Large intestine (tissue), 3 donors: ENCODE measurements around the gene CFAP73. TPM values are rescaled to one million over a fixed set of nuclear protein-coding genes. Genes with fewer than 3 reads are reported as not detected.
"Not testable (repeated sequence)": the region's sequence is repeated elsewhere in the genome, so short reads cannot be mapped to it uniquely, and the experiment has no call there.

Experiments
- DNase-seq, 2 donors: peaks; one replicate each; pipeline versions ENCODE4 v3.0.0 to v3.0.0-alpha.2; 2013
- H3K27ac ChIP-seq: one replicate; pipeline ENCODE4 v1.5.1; 2013; ENCODE audit warnings: low read length
- H3K27me3 ChIP-seq: 2 replicates; pipeline ENCODE4 v1.6.1; 2013; ENCODE audit warnings: low read length; ENCODE audit not compliant: control insufficient read depth, insufficient read depth
- H3K36me3 ChIP-seq: 2 replicates; pipeline ENCODE4 v1.6.1; 2013; ENCODE audit warnings: low read length; ENCODE audit not compliant: control insufficient read depth, insufficient read depth
- H3K4me1 ChIP-seq: one replicate; pipeline ENCODE4 v1.6.1; 2013; ENCODE audit warnings: low read length; ENCODE audit not compliant: control insufficient read depth, insufficient read depth
- H3K4me3 ChIP-seq: one replicate; pipeline ENCODE4 v1.5.1; 2013; ENCODE audit warnings: low read length
- H3K9me3 ChIP-seq: one replicate; pipeline ENCODE4 v1.6.1; 2013; ENCODE audit warnings: mild to moderate bottlenecking, low read depth, low read length, moderate library complexity; ENCODE audit not compliant: control insufficient read depth
- WGBS: methylation state at CpG from one replicate; pipeline ENCODE4 v1.1.5; 2013; ENCODE audit warnings: low lambda C conversion rate; ENCODE audit not compliant: insufficient coverage; 5-methylcytosine and 5-hydroxymethylcytosine counted together
- polyA plus RNA-seq: library from polyadenylated mRNA; unstranded; fragments of 120-200 nt; gene quantifications from one replicate; pipeline ENCODE4 v1.2.1, GENCODE V29; 2013

Gene CFAP73
- polyA plus RNA-seq, 1 donor, result 0.34 TPM

DNA sequence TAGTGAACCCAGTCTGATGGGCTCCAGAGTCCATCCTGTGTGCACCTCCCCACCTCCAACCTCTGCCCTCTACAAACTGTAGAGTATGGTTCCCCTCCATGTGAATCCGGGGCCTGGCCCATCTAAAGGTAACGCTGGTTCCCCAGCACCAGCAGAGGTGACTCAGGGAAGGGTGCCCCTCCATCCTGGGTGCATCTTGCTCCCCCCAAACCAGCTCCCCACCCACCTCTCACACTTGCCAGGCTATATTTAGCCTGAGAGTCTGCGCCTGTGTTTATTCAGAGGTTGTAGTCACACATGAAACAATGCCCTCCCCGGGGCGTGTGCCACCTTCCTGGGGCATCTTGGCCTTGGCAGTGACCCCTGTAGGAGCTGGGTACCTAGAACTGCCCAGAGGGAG, 40.2 kb upstream of the CFAP73 start:
- Histone ChIP-seq H3K36me3 (no peaks in the 10 kb centered on the region), H3K4me1 (no peaks in the 10 kb centered on the region), H3K4me3 (no peak overlapping the region), H3K27ac (no peak overlapping the region), H3K27me3 (peaks cover 34% of the 10 kb centered on the region), H3K9me3 (no peaks in the 10 kb centered on the region)
- DNase-seq, result no peak
- no CpG with 5 or more reads among the region's 5 CpGs for WGBS

DNA sequence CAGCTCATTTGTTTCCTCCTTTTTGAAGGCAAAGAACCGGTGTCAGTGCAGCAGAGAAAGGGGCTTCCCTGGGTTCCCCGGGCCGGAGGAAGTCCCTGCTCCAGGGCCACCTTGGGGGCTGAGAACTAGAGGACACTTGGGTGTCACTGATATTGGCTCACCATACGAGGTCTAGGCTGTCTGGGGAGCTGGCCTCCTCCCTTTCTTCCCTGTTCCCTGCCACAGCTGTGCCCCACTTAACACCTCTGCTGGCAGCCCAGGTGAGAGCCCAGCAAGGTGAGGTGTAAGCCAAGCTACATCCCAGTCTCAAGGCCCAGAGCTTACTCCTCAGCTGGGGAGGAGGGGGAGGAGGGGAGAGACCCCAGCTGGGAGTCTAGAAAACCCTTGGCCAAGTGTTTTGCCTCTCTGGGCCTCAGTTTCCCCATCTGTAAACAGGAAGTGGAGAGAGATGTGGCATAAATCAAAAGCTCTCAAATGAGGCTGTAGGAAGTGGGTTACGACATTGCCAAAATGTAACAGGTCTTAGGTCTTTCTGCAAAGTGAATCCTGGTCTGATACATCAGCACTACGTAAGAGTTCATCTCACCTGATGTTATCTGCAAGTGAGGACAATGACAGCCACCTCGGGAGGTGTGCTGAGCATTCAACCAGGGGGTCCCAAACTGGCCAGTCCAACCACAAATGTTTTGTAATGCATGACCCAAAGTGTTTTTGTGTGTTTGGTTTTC, 39.5 kb upstream of the CFAP73 start:
- DNase-seq, result no peak
- no peaks in the 10 kb centered on the region for H3K9me3 ChIP-seq
- no peak overlapping the region for H3K27ac ChIP-seq
- no peaks in the 10 kb centered on the region for H3K4me1 ChIP-seq
- WGBS, result no CpG with 5 or more reads among the region's 7 CpGs
- no peaks in the 10 kb centered on the region for H3K36me3 ChIP-seq
- H3K27me3 ChIP-seq, result peaks cover 34% of the 10 kb centered on the region
- no peak overlapping the region for H3K4me3 ChIP-seq

DNA sequence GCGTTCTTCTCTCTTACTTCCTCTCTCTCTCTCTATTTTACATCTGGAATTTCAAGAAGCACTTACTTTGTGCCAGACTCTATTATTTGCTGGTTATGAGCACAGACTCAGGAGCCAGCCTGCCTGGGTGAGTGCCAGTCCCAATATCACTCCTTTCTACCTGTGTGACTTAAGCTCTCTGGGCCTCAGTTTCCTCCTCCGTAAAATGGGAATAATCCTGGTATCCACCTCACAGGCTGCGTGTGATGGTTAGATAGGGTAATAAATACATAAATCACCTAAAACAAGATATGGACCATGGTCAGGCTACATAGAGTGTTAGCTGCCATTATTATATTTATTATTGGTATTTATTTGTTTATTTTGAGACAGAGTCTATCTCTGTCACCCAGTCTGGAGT, 38.3 kb upstream of the CFAP73 start:
- no peaks in the 10 kb centered on the region for H3K9me3 ChIP-seq
- WGBS, result 89% methylated on average over 1 of the region's 3 CpGs
- no peak for DNase-seq
- H3K27me3 ChIP-seq, result peaks cover 31% of the 10 kb centered on the region
- H3K36me3 ChIP-seq, result no peaks in the 10 kb centered on the region
- no peaks in the 10 kb centered on the region for H3K4me1 ChIP-seq
- H3K27ac ChIP-seq, result no peak overlapping the region
- no peak overlapping the region for H3K4me3 ChIP-seq

DNA sequence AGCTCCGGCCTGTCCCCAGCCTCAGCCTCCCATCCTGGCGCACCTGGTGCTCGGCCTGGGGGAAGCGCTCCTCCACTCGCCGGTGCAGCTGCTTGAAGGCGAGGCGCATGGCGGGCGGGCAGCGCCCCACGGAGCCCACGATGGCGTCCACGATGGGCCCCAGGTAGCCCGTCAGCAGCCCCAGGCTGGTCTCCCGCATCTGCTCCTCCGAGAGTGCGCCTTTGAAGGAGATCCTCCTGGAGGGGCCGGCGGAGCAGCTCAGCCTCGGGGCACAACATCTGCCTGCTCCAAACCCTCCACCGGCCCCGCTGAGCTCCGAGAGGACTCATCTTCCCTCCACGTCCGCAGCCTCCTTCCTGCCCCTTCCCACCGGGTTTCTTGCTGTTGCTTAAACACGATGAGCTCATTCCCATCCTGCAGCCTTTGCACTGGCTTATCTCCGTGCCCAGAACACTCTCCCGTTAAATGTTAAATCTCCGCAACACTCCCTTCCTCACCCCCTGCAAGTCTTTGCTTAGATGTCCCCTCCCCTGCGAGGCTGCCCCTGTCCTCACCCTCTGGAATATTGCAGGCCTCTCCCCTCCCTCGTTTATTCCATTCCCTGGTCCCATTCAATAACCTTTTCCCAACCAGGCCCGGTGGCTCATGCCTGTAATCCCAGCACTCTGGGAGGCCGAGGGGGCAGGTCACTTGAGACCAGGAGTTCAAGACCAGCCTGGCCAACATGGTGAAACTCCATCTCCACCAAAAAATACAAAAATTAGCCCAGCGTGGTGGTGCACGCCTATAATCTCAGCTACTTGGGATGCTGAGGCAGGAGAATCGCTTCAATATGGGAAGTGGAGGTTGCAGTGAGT, 37.3 kb upstream of the CFAP73 start:
- Histone ChIP-seq H3K4me3 (no peak overlapping the region), H3K27ac (no peak overlapping the region), H3K9me3 (no peaks in the 10 kb centered on the region), H3K27me3 (peaks cover 28% of the 10 kb centered on the region), H3K4me1 (no peaks in the 10 kb centered on the region), H3K36me3 (no peaks in the 10 kb centered on the region)
- WGBS, result no CpG with 5 or more reads among the region's 39 CpGs
- DNase-seq, result no peak

DNA sequence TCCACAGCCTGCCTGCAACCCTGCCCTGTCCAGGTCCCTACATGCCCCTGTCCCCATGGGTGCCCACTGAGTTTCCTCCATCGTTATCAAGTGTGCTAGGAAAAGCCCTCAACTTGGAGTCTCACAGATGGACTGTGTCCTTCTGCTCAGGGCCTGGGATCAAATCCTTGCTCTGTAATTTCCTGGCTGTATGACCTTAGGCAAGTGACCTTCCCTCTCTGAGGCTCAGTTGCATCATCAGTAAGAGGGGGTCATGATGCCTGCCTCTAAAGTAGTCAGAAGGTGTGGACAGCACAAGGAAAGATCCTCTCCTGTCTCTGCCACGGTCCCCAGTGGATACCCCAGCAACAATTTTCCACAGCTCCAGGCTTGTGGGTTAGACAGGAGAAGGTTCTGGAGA, 36.1 kb upstream of the CFAP73 start:
- no peaks in the 10 kb centered on the region for H3K4me1 ChIP-seq
- WGBS, result no CpG with 5 or more reads among the region's 2 CpGs
- no peaks in the 10 kb centered on the region for H3K9me3 ChIP-seq
- no peak overlapping the region for H3K27ac ChIP-seq
- no peak overlapping the region for H3K4me3 ChIP-seq
- peaks cover 27% of the 10 kb centered on the region for H3K27me3 ChIP-seq
- DNase-seq, result no peak
- H3K36me3 ChIP-seq, result no peaks in the 10 kb centered on the region

DNA sequence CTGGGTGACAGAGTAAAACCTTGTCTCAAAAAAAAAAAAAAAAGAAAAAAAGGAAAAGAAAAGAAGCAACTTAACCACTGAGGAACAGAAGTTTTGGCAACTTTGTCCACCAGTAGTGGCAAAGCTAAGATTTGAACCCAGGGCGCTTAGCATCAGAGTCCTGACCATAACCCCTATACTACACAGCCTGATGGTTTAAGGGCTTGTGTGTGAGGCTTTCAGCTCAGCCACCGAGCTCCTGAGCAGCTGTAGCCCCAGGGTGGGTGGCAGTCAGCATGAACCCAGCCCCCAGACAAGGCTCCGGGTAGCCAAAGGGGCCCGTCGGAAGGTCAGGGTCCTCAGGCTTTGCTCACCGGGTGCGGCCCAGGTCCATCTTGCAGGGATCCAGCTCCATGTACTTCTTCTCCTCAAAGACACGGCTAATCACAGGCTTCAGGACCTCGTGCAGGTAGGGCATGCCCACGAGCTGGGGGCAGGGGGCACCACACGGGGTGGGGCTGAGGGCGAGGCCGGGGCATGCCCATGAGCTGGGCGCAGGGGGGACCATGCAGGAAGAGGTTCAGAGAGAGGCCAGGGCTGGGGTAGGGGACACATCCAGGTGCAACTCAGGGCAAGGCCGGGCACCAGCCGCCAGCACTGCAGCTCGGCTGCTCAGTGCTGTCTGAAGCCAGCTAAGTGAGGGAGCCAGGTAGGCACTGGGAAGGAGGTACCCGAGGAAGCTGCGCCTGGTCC, 34.9 kb upstream of the CFAP73 start:
- WGBS, result no CpG with 5 or more reads among the region's 19 CpGs
- H3K9me3 ChIP-seq, result no peaks in the 10 kb centered on the region
- H3K36me3 ChIP-seq, result no peaks in the 10 kb centered on the region
- no peaks in the 10 kb centered on the region for H3K4me1 ChIP-seq
- H3K27me3 ChIP-seq, result peaks cover 23% of the 10 kb centered on the region
- no peak overlapping the region for H3K27ac ChIP-seq
- H3K4me3 ChIP-seq, result no peak overlapping the region
- no peak for DNase-seq

DNA sequence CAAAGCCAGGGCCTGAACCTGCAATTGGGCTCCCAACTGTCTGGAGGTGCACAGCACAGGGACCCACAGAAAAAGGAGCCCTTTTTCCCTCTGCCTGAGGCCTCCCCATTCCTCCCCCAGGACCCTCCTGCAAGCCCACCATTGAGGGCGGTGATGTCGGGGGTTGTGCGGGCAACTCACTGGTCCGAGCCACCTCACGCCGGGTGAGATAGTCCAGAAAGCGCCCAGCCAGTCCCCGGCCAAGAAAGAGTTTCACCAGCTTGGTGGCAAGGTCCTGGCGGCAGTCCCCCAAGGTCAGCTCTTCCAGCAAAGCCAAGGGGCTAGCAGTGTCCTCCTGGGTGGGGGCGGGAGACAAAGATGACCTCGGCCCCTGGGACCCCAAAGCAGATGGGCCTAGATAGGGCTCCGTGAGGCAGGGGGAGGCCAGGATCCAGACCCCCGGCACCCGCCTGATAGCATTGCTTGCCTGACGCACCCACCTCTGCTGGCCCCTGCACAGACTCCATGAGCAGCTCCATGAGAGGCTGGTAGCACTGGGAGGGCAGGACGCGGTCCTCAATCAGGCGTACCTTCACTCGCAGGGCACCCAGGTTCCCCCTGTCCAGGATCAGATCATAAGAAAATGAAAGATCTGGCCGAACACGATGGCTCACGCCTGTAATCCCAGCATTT, 33.9 kb upstream of the CFAP73 start:
- no peak overlapping the region for H3K4me3 ChIP-seq
- H3K4me1 ChIP-seq, result no peaks in the 10 kb centered on the region
- no CpG with 5 or more reads among the region's 22 CpGs for WGBS
- H3K27ac ChIP-seq, result no peak overlapping the region
- no peaks in the 10 kb centered on the region for H3K9me3 ChIP-seq
- no peak for DNase-seq
- no peaks in the 10 kb centered on the region for H3K36me3 ChIP-seq
- peaks cover 20% of the 10 kb centered on the region for H3K27me3 ChIP-seq

DNA sequence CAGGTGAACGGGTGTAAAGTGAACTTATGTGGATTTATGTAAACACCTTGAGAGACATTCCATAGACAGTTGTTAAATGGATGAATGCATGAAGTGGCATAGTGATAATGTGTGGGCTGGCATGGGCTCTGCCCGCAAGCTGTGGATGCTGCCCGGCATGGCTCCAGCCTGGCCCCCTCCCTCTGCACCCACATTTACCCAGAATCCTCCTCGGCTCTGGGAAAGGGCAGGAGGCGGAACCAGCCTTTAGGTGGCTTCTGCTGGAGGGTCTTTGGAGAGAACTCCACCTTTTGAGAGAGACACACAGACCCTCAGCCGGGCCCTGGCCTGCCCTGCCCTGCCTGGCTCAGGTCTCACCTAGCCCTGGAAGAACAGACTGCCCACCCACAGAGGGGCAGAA, 32.6 kb upstream of the CFAP73 start:
- H3K27me3 ChIP-seq, result peaks cover 19% of the 10 kb centered on the region
- no CpG with 5 or more reads among the region's 6 CpGs for WGBS
- DNase-seq, result no peak
- no peak overlapping the region for H3K27ac ChIP-seq
- no peaks in the 10 kb centered on the region for H3K36me3 ChIP-seq
- no peaks in the 10 kb centered on the region for H3K9me3 ChIP-seq
- H3K4me1 ChIP-seq, result no peaks in the 10 kb centered on the region
- H3K4me3 ChIP-seq, result no peak overlapping the region

DNA sequence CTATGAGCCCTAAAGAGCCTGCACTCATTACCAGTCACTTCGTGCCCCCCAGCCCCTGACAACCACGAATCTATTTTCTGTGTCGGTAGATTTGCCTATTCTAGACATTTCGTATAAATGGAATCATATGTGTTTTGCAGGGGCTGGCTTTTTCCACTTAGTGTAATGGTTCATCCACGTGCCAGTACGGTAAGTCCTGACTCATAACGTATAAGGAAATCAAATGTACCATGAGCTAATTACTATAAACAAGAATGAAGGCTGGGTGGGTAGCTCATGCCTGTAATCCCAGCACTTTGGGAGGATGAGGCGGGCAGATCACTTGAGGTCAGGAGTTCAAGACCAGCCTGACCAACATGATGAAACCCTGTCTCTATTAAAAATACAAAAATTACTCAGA, 31.8 kb upstream of the CFAP73 start:
- WGBS, result no CpG with 5 or more reads among the region's 8 CpGs
- H3K9me3 ChIP-seq, H3K4me3 ChIP-seq, DNase-seq, H3K4me1 ChIP-seq, H3K27ac ChIP-seq, H3K36me3 ChIP-seq: not testable (repeated sequence)
- H3K27me3 ChIP-seq, result peaks cover 15% of the 10 kb centered on the region

DNA sequence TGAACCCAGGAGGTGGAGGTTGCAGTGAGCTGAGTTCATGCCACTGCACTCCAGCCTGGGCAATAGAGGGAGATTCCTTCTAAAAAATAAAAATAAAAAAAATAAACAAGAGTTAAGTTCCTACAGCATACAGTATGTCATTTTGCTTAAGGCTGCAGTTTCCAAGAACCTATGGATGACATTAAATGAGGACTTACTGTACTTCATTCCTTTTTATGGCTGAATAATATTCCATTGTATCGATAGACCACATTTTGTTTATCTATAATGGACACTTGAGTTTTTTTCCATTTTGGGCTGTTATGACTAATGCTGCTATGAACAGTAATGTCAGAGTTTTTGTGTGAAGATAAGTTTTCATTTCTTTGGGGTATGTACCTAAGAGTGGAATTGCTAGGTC, 31.4 kb upstream of the CFAP73 start:
- DNase-seq, result no peak
- whole genome bisulfite sequencing, result 100% methylated on average over 1 of the region's 1 CpG
- H3K36me3 ChIP-seq, result no peaks in the 10 kb centered on the region
- no peaks in the 10 kb centered on the region for H3K4me1 ChIP-seq
- H3K27me3 ChIP-seq, result peaks cover 12% of the 10 kb centered on the region
- H3K9me3 ChIP-seq, result no peaks in the 10 kb centered on the region
- H3K4me3 ChIP-seq, result no peak overlapping the region
- H3K27ac ChIP-seq, result no peak overlapping the region
